OCI-LY7 (cell line): Measurements from ENCODE around the gene ERCC6.

Experiments used
- CTCF ChIP-seq: fragments of 200-600 bp; sonication (generic); conservative IDR thresholded peaks from 2 replicates; pipeline ENCODE4 v1.5.1; 2014; ENCODE audit warnings: mild to moderate bottlenecking, antibody characterized with exemption, low read length, moderate library complexity, mixed read lengths
- EZH2phosphoT487 ChIP-seq: fragments of 200-600 bp; sonication (generic); IDR thresholded peaks from 2 replicates; pipeline ENCODE4 v1.6.1; 2018; ENCODE audit warnings: low read depth, borderline replicate concordance, mild to moderate bottlenecking, mixed run types, antibody characterized with exemption, low read length, moderate library complexity, mixed read lengths

DNA sequence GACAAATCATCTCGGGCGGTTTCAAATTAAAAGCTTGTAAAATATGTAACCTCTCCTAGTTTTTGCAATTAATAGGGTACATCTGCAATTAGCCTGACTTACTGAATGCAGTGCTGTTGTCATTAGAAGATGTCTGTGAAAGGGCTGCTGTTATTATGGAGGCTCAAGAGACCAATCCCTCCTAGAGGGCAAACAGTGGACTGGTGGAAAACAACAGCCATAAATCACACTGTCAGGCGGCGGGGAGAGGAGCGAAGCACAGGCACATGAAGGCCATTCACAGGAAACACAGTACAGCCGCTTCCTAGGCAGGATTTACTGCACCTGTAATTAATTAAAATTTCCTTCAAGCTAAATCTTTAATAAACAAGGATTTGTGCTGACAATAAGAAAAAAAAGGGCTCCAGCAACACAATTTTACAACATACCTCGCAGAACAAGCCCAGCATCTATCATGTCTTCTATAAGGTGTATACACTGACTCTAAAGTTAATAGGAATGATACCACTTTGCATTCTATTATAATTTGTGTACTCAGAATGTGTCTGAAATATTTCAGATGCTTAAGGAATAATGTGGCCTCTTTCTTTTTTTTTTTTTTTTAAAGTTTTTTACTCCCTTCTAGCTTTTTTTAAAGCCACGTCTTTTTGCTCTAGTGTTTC, 50.7 kb downstream of the ERCC6 start:
- TF ChIP-seq CTCF (no peak), EZH2phosphoT487 (no peak)
